ENCODE results near the gene ESAM. TPM values are rescaled to one million over a fixed set of nuclear protein-coding genes. Genes with fewer than 3 reads are reported as not detected.

The ESAM gene
- total and polyA plus RNA-seq, 2 donors (not counting 1 experiment from before 2014, with no cell fraction given): 1.4 to 14.5 TPM

DNA sequence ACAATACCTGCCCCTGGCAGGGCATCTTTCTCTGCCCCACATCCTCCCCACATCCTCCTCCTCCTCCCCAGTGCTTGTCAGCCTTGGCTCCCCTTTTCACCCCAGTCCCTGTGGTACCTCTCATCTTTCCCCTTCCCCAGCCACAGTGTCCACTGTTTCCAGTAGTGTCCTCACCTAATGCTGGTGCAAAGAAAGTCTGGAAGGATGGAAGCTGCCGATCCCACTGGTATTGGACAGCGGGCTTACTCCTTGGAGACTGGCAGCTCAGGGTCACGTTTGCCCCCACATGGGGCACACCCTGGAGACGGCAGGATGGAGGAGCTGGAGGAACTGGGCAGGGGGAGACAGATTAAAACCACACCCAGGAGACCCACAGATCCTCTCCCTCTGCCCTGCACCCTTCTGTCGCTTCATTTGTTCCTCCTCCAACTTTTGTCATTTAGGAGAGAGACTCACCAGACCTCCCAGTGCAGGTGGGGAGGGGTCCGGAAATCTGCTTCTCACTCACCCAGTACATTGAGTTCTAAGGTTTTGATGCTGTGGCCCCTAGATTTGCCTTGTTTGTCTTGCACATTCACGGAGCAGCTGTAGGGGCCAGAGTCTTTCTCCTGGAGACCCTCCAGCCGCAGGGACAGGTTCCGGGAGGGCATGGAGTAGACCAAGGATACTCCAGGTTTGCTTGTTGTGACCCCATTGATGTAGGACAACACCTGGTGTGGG, 5.9 kb downstream of the ESAM start:
- no peak overlapping the region for H2AFZ ChIP-seq (ENCODE audit: insufficient read depth, low read depth, low read length, poor library complexity, severe bottlenecking)
- Mint-ChIP-seq H3K4me3 (no peak overlapping the region), H3K27me3 (peaks cover 11% of the 10 kb centered on the region), H3K4me1 (peaks cover 26% of the 10 kb centered on the region), H3K9me3 (ENCODE audit: insufficient read depth) (no peaks in the 10 kb centered on the region), H3K27ac (no peak overlapping the region)
- H3K9me3 ChIP-seq (ENCODE audit: control extremely low read depth in 1 of 3, control insufficient read depth in 2 of 3, insufficient read depth in 1 of 3, low read length in 2 of 3): peaks cover 0 to 3% (median 0%) of the 10 kb centered on the region in 3 donors
- 98% methylated on average over 5 of the region's 9 CpGs for WGBS (ENCODE audit: insufficient coverage)
- peaks cover 25% of the 10 kb centered on the region for H3K79me2 ChIP-seq (ENCODE audit: control insufficient read depth, insufficient read depth, low read length)
- ATAC-seq (ENCODE audit: low read depth) (no peak), DNase-seq (no peak)
- CTCF ChIA-PET: interaction anchor here (0.7 to 11.1 kb wide), 5 partner anchors 6 to 86 kb away, joined by 3 to 153 read pairs (median 13); partner anchors contain the start of gene VSIG2
- POLR2A ChIA-PET: interaction anchor here (1.1 kb wide), 1 partner anchor 82 kb away, joined by 3 read pairs; the partner anchor contains the start of genes SIAE and SPA17
- H3K27me3 ChIP-seq (replicated peaks in 1 of 4; ENCODE audit: control extremely low read depth in 1 of 4, control insufficient read depth in 3 of 4, insufficient read depth in 4 of 4, low read length in 3 of 4): peaks cover 0 to 17% (median 8%) of the 10 kb centered on the region in 4 experiments
- H3K4me1 ChIP-seq (ENCODE audit: control insufficient read depth in 2 of 2, insufficient read depth in 2 of 2, low read length in 2 of 2): peaks cover 32 to 40% of the 10 kb centered on the region in 2 donors
- no peak overlapping the region for H3K9ac ChIP-seq (ENCODE audit: low read length)
- intact Hi-C loops (cut with micrococcal nuclease): no loop called here
- no peak for TF ChIP-seq EZH2 (IDR thresholded peaks at IDR 0.05; ENCODE audit: borderline replicate concordance, insufficient read depth, low read depth, low read length, poor library complexity, severe bottlenecking)
- TF ChIP-seq, protein P1, sequence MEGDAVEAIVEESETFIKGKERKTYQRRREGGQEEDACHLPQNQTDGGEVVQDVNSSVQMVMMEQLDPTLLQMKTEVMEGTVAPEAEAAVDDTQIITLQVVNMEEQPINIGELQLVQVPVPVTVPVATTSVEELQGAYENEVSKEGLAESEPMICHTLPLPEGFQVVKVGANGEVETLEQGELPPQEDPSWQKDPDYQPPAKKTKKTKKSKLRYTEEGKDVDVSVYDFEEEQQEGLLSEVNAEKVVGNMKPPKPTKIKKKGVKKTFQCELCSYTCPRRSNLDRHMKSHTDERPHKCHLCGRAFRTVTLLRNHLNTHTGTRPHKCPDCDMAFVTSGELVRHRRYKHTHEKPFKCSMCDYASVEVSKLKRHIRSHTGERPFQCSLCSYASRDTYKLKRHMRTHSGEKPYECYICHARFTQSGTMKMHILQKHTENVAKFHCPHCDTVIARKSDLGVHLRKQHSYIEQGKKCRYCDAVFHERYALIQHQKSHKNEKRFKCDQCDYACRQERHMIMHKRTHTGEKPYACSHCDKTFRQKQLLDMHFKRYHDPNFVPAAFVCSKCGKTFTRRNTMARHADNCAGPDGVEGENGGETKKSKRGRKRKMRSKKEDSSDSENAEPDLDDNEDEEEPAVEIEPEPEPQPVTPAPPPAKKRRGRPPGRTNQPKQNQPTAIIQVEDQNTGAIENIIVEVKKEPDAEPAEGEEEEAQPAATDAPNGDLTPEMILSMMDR (IDR thresholded peaks at IDR 0.05): no peak
- H3K27ac ChIP-seq (ENCODE audit: low read length in 2 of 2): no peak overlapping the region
- H3K4me2 ChIP-seq (replicated peaks; ENCODE audit: low read depth, low read length, poor library complexity, severe bottlenecking): no peak overlapping the region
- peaks cover 3% of the 10 kb centered on the region for H4K20me1 ChIP-seq (ENCODE audit: control insufficient read depth, insufficient read depth, low read length, poor library complexity, severe bottlenecking)
- H3K36me3 ChIP-seq (replicated peaks in 1 of 2; ENCODE audit: control extremely low read depth in 1 of 2, control insufficient read depth in 1 of 2, extremely low read depth in 1 of 2, insufficient read depth in 2 of 2, low read length in 1 of 2): no peaks in the 10 kb centered on the region
- H3K4me3 ChIP-seq (ENCODE audit: control extremely low read depth in 1 of 5, extremely low read depth in 1 of 5, insufficient read depth in 1 of 5, low read depth in 2 of 5, low read length in 4 of 5): no peak overlapping the region

DNA sequence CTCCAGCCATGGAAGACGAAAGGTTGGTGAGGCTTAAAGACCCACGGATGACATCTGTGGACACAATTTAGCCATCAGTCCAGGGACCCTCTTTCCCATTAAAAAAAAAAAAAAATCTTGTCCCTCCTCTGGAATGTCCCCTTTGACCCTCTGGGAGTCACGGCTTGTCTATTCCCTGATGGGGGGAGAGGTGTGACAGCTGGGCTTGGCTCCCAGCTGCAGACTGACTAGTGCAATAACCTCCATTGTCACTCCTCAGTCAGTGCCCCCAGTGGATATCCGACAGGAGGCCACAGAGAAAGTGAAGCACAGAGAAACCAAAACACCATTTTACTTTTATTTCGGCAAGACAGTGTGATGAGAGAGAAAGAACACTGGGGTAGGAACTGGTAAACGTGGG, 7.4 kb downstream of the ESAM start:
- no peak overlapping the region for H3K9ac ChIP-seq (ENCODE audit: low read length)
- peaks cover 17% of the 10 kb centered on the region for H3K79me2 ChIP-seq (ENCODE audit: control insufficient read depth, insufficient read depth, low read length)
- no peaks in the 10 kb centered on the region for H4K20me1 ChIP-seq (ENCODE audit: control insufficient read depth, insufficient read depth, low read length, poor library complexity, severe bottlenecking)
- no peak overlapping the region for H2AFZ ChIP-seq (ENCODE audit: insufficient read depth, low read depth, low read length, poor library complexity, severe bottlenecking)
- H3K9me3 ChIP-seq (ENCODE audit: control extremely low read depth in 1 of 3, control insufficient read depth in 2 of 3, insufficient read depth in 1 of 3, low read length in 2 of 3): peaks cover 0 to 3% (median 0%) of the 10 kb centered on the region in 3 donors
- H3K4me2 ChIP-seq (replicated peaks; ENCODE audit: low read depth, low read length, poor library complexity, severe bottlenecking): no peak overlapping the region
- Mint-ChIP-seq H3K4me1 (peaks cover 23% of the 10 kb centered on the region), H3K27me3 (peaks cover 11% of the 10 kb centered on the region), H3K4me3 (no peak overlapping the region), H3K9me3 (ENCODE audit: insufficient read depth) (no peaks in the 10 kb centered on the region), H3K27ac (no peak overlapping the region)
- ATAC-seq (ENCODE audit: low read depth) (no peak), DNase-seq (no peak)
- ChIA-PET CTCF (interaction anchor here (1.4 to 9.8 kb wide), 4 partner anchors 7 to 85 kb away, joined by 3 to 153 read pairs (median 15); partner anchors contain the start of gene ESAM), POLR2A (interaction anchor here (1.0 kb wide), 1 partner anchor 43 kb away, joined by 3 read pairs; no protein-coding TSS in a partner anchor)
- no peak overlapping the region for H3K4me3 ChIP-seq (ENCODE audit: control extremely low read depth in 1 of 5, extremely low read depth in 1 of 5, insufficient read depth in 1 of 5, low read depth in 2 of 5, low read length in 4 of 5)
- TF ChIP-seq EZH2 (IDR thresholded peaks at IDR 0.05; ENCODE audit: borderline replicate concordance, insufficient read depth, low read depth, low read length, poor library complexity, severe bottlenecking): no peak
- TF ChIP-seq, protein P1 (IDR thresholded peaks at IDR 0.05): no peak
- H3K27ac ChIP-seq (ENCODE audit: low read length in 2 of 2): no peak overlapping the region
- no peaks in the 10 kb centered on the region for H3K36me3 ChIP-seq (replicated peaks in 1 of 2; ENCODE audit: control extremely low read depth in 1 of 2, control insufficient read depth in 1 of 2, extremely low read depth in 1 of 2, insufficient read depth in 2 of 2, low read length in 1 of 2)
- H3K27me3 ChIP-seq (replicated peaks in 1 of 4; ENCODE audit: control extremely low read depth in 1 of 4, control insufficient read depth in 3 of 4, insufficient read depth in 4 of 4, low read length in 3 of 4): peaks cover 0 to 16% (median 7%) of the 10 kb centered on the region in 4 experiments
- intact Hi-C loops (cut with micrococcal nuclease): no loop called here
- H3K4me1 ChIP-seq (ENCODE audit: control insufficient read depth in 2 of 2, insufficient read depth in 2 of 2, low read length in 2 of 2): peaks cover 25 to 34% of the 10 kb centered on the region in 2 donors
- 100% methylated on average over 3 of the region's 6 CpGs for WGBS (ENCODE audit: insufficient coverage)
